BLaER1 (cell line): Measurements from ENCODE around the gene POLR1G.
"Not testable (repeated sequence)": the region's sequence is repeated elsewhere in the genome, so short reads cannot be mapped to it uniquely, and the experiment has no call there.

Source experiments
- H3K27ac ChIP-seq: shearing (Covaris generic); formaldehyde crosslinking; 2 replicates; pipeline ENCODE4 v1.8.1; 2022
- H3K27me3 ChIP-seq: shearing (Covaris generic); formaldehyde crosslinking; 2 replicates; pipeline ENCODE4 v1.8.1; 2022
- H3K36me3 ChIP-seq: shearing (Covaris generic); formaldehyde crosslinking; 2 replicates; pipeline ENCODE4 v1.8.1; 2022
- H3K4me1 ChIP-seq: shearing (Covaris generic); formaldehyde crosslinking; 2 replicates; pipeline ENCODE4 v1.8.1; 2022
- H3K4me2 ChIP-seq: shearing (Covaris generic); formaldehyde crosslinking; 2 replicates; pipeline ENCODE4 v1.8.1; 2022
- H3K4me3 ChIP-seq: shearing (Covaris generic); formaldehyde crosslinking; 2 replicates; pipeline ENCODE4 v1.8.1; 2022
- H3K9ac ChIP-seq: shearing (Covaris generic); formaldehyde crosslinking; 2 replicates; pipeline ENCODE4 v1.8.1; 2022
- H3K9me3 ChIP-seq: shearing (Covaris generic); formaldehyde crosslinking; 2 replicates; pipeline ENCODE4 v1.8.1; 2022
- H4K20me1 ChIP-seq: shearing (Covaris generic); formaldehyde crosslinking; 2 replicates; pipeline ENCODE4 v1.8.1; 2022
- Cebpa-rat ChIP-seq: shearing (Covaris generic); IDR thresholded peaks from 2 replicates; pipeline ENCODE4 v1.8.1; 2022

Gene POLR1G

GRCh38 chr19:45428384-45429231 lies 22.2 kb downstream of the POLR1G start:
- H3K9ac ChIP-seq, result peak overlapping the region; percentile 69
- no peak for TF ChIP-seq Cebpa-rat
- no peaks in the 10 kb centered on the region for H3K9me3 ChIP-seq
- peaks cover 38% of the 10 kb centered on the region for H3K4me1 ChIP-seq
- no peaks in the 10 kb centered on the region for H4K20me1 ChIP-seq
- peak overlapping the region; percentile 69 for H3K4me3 ChIP-seq
- H3K27me3 ChIP-seq, result peaks cover 3% of the 10 kb centered on the region; the same call in 1 of the 2 replicates
- H3K27ac ChIP-seq, result peak overlapping the region; percentile 69
- no peaks in the 10 kb centered on the region for H3K36me3 ChIP-seq
- peak overlapping the region; percentile 85 for H3K4me2 ChIP-seq

GRCh38 chr19:45429896-45430295 lies 23.5 kb downstream of the POLR1G start:
- H3K36me3 ChIP-seq, H3K27me3 ChIP-seq, H3K9me3 ChIP-seq, H4K20me1 ChIP-seq, H3K9ac ChIP-seq, H3K4me3 ChIP-seq, H3K4me2 ChIP-seq, H3K27ac ChIP-seq: not testable (repeated sequence)
- H3K4me1 ChIP-seq, result peaks cover 26% of the 10 kb centered on the region

- not testable (repeated sequence) for H3K4me3 ChIP-seq, H3K4me2 ChIP-seq, H3K36me3 ChIP-seq, H3K9ac ChIP-seq, H3K27me3 ChIP-seq, H4K20me1 ChIP-seq, H3K9me3 ChIP-seq, H3K27ac ChIP-seq
- peaks cover 20% of the 10 kb centered on the region for H3K4me1 ChIP-seq
These were observed 24.6 kb downstream of the POLR1G start for GRCh38 chr19:45431008-45431407.

GRCh38 chr19:45432543-45432942 lies 26.1 kb downstream of the POLR1G start:
- not testable (repeated sequence) for H3K27me3 ChIP-seq, H3K4me2 ChIP-seq, H3K4me3 ChIP-seq, H4K20me1 ChIP-seq, H3K9me3 ChIP-seq, H3K27ac ChIP-seq, H3K9ac ChIP-seq, H3K36me3 ChIP-seq
- peaks cover 14% of the 10 kb centered on the region for H3K4me1 ChIP-seq

GRCh38 chr19:45437328-45437727 lies 30.9 kb downstream of the POLR1G start:
- Histone ChIP-seq H3K4me2 (no peak overlapping the region), H3K27me3 (no peaks in the 10 kb centered on the region), H3K36me3 (no peaks in the 10 kb centered on the region), H4K20me1 (no peaks in the 10 kb centered on the region), H3K9me3 (no peaks in the 10 kb centered on the region), H3K9ac (no peak overlapping the region), H3K27ac (no peak overlapping the region), H3K4me3 (no peak overlapping the region), H3K4me1 (peaks cover 34% of the 10 kb centered on the region)
- no peak for TF ChIP-seq Cebpa-rat

- Histone ChIP-seq H3K27me3 (no peaks in the 10 kb centered on the region), H3K9me3 (no peaks in the 10 kb centered on the region), H3K4me1 (peaks cover 48% of the 10 kb centered on the region), H3K4me3 (peak overlapping the region; percentile 73), H3K9ac (peak overlapping the region; percentile 89), H3K4me2 (peak overlapping the region; percentile 71), H4K20me1 (no peaks in the 10 kb centered on the region), H3K27ac (peak overlapping the region; percentile 93), H3K36me3 (no peaks in the 10 kb centered on the region)
- TF ChIP-seq Cebpa-rat, result no peak
These were observed 32.7 kb downstream of the POLR1G start for GRCh38 chr19:45439190-45439568.

- no peak for TF ChIP-seq Cebpa-rat
- peak overlapping the region; percentile 93 for H3K27ac ChIP-seq
- peaks cover 53% of the 10 kb centered on the region for H3K4me1 ChIP-seq
- H3K9me3 ChIP-seq, result no peaks in the 10 kb centered on the region
- peak overlapping the region; percentile 89 for H3K9ac ChIP-seq
- H3K27me3 ChIP-seq, result no peaks in the 10 kb centered on the region
- no peaks in the 10 kb centered on the region for H3K36me3 ChIP-seq
- H4K20me1 ChIP-seq, result no peaks in the 10 kb centered on the region
- peak overlapping the region; percentile 73 for H3K4me3 ChIP-seq
- H3K4me2 ChIP-seq, result peak overlapping the region; percentile 71
These were observed 33.3 kb downstream of the POLR1G start for GRCh38 chr19:45439569-45440258.

GRCh38 chr19:45440259-45440638 lies 33.8 kb downstream of the POLR1G start:
- no peaks in the 10 kb centered on the region for H3K36me3 ChIP-seq
- H3K4me1 ChIP-seq, result peaks cover 58% of the 10 kb centered on the region
- H3K4me2 ChIP-seq, result peak overlapping the region; percentile 71
- no peaks in the 10 kb centered on the region for H3K27me3 ChIP-seq
- H3K27ac ChIP-seq, result peak overlapping the region; percentile 93
- TF ChIP-seq Cebpa-rat, result no peak
- H3K9me3 ChIP-seq, result no peaks in the 10 kb centered on the region
- H3K4me3 ChIP-seq, result peak overlapping the region; percentile 73
- peak overlapping the region; percentile 89 for H3K9ac ChIP-seq
- no peaks in the 10 kb centered on the region for H4K20me1 ChIP-seq

GRCh38 chr19:45440873-45441654 lies 34.6 kb downstream of the POLR1G start:
- no peaks in the 10 kb centered on the region for H3K36me3 ChIP-seq
- peak overlapping the region; percentile 89; the same call in 1 of the 2 replicates for H3K9ac ChIP-seq
- no peak overlapping the region for H3K4me3 ChIP-seq
- H3K9me3 ChIP-seq, result no peaks in the 10 kb centered on the region
- no peaks in the 10 kb centered on the region for H3K27me3 ChIP-seq
- no peaks in the 10 kb centered on the region for H4K20me1 ChIP-seq
- peak overlapping the region; percentile 71 for H3K4me2 ChIP-seq
- TF ChIP-seq Cebpa-rat, result no peak
- H3K4me1 ChIP-seq, result peaks cover 61% of the 10 kb centered on the region
- H3K27ac ChIP-seq, result peak overlapping the region; percentile 93; the same call in 1 of the 2 replicates

- peak overlapping the region; percentile 87 for H3K4me2 ChIP-seq
- H3K4me1 ChIP-seq, result peaks cover 61% of the 10 kb centered on the region
- no peaks in the 10 kb centered on the region for H3K27me3 ChIP-seq
- H3K9ac ChIP-seq, result peak overlapping the region; percentile 54; the same call in 1 of the 2 replicates
- H3K4me3 ChIP-seq, result no peak overlapping the region
- no peaks in the 10 kb centered on the region for H3K9me3 ChIP-seq
- H3K27ac ChIP-seq, result no peak overlapping the region
- H3K36me3 ChIP-seq, result no peaks in the 10 kb centered on the region
- no peaks in the 10 kb centered on the region for H4K20me1 ChIP-seq
- TF ChIP-seq Cebpa-rat, result no peak
These were observed 35.9 kb downstream of the POLR1G start for GRCh38 chr19:45442408-45442777.
